Measurements from ENCODE around the gene PAF1.

DNA sequence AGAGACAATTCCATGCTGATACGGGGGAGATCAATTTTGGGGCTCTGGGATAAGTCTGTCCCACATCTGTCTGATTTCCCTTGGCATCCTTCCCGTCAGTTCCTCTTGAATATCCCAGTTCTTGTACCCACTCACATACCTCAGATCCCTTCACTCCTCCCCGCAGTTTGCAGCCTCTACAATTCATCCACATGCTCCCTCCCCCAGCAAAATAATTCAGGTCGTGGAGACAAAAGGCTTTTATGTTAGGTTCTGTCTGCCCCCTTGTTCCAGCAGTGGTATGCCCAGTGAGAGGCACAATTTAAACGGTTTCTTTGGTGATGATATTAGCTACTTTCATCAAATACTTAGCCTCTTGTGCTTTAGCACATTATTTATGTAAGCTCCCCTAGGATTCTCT lies 35.3 kb upstream of the PAF1 start:
- TF ChIP-seq, protein P1, sequence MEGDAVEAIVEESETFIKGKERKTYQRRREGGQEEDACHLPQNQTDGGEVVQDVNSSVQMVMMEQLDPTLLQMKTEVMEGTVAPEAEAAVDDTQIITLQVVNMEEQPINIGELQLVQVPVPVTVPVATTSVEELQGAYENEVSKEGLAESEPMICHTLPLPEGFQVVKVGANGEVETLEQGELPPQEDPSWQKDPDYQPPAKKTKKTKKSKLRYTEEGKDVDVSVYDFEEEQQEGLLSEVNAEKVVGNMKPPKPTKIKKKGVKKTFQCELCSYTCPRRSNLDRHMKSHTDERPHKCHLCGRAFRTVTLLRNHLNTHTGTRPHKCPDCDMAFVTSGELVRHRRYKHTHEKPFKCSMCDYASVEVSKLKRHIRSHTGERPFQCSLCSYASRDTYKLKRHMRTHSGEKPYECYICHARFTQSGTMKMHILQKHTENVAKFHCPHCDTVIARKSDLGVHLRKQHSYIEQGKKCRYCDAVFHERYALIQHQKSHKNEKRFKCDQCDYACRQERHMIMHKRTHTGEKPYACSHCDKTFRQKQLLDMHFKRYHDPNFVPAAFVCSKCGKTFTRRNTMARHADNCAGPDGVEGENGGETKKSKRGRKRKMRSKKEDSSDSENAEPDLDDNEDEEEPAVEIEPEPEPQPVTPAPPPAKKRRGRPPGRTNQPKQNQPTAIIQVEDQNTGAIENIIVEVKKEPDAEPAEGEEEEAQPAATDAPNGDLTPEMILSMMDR (IDR thresholded peaks at IDR 0.05) = no peak
- no peak for TF ChIP-seq POLR2A (IDR thresholded peaks at IDR 0.05)
